GM10248 (cell line): ENCODE measurements around the gene NFAT5.
A peak's percentile ranks its signal among the peaks of the same experiment; 100 is the strongest.
"Not testable (repeated sequence)": the region's sequence is repeated elsewhere in the genome, so short reads cannot be mapped to it uniquely, and the experiment has no call there.

ENCODE experiments used
- CTCF ChIA-PET: fragments of 300-600 bp; sonication (Branson Sonifier 250); formaldehyde crosslinking; extraction: SDS; loops from one replicate; lab custom pipeline; 2021; ENCODE audit warnings: antibody characterized with exemption; lab: Yijun Ruan, JAX
- POLR2A ChIA-PET: fragments of 350-650 bp; sonication (Branson Sonifier 250); formaldehyde crosslinking; extraction: SDS; loops from one replicate; lab custom pipeline; 2020; ENCODE audit warnings: antibody characterized with exemption; lab: Yijun Ruan, JAX
- DNase-seq: peaks from one replicate; pipeline ENCODE4 v3.0.0; 2012; ENCODE audit errors: extremely low spot score
- CTCF ChIP-seq: IDR thresholded peaks from 2 replicates; pipeline ENCODE4 v1.5.1; 2012; ENCODE audit warnings: mild to moderate bottlenecking, low read depth; ENCODE audit errors: extremely low read depth, missing control alignments, control extremely low read depth

Gene NFAT5

GRCh38 chr16:69727916-69728270 lies 162.1 kb downstream of the NFAT5 start:
- POLR2A ChIA-PET = interaction anchor here (0.7 to 0.8 kb wide), 2 partner anchors 27 to 39 kb away, joined by 3 read pairs; partner anchors contain the start of gene NOB1
- CTCF ChIA-PET = interaction anchor here (1.4 to 7.9 kb wide), 3 partner anchors 11 to 26 kb away, joined by 3 to 49 read pairs (median 46); partner anchors contain the start of gene NOB1
- DNase-seq = peak; percentile 3
- TF ChIP-seq CTCF = no peak

- DNase-seq = not testable (repeated sequence)
- ChIA-PET CTCF (interaction anchor here (1.1 to 7.9 kb wide), 5 partner anchors 10 to 25 kb away, joined by 3 to 49 read pairs (median 5); partner anchors contain the start of gene NOB1), POLR2A (interaction anchor here (0.6 kb wide), 1 partner anchor 147 kb away, joined by 3 read pairs; no protein-coding TSS in a partner anchor)
These were observed 163.3 kb downstream of the NFAT5 start for GRCh38 chr16:69729030-69729429.

GRCh38 chr16:69731280-69731679 lies 165.5 kb downstream of the NFAT5 start:
- CTCF ChIA-PET = interaction anchor here (7.9 kb wide), 1 partner anchor 23 kb away, joined by 46 read pairs; the partner anchor contains the start of gene NOB1
- DNase-seq, POLR2A ChIA-PET: not testable (repeated sequence)

- CTCF ChIA-PET = interaction anchor here (1.3 kb wide), 1 partner anchor 9 kb away, joined by 3 read pairs; no protein-coding TSS in a partner anchor
- DNase-seq = no peak
- no peak for TF ChIP-seq CTCF
- POLR2A ChIA-PET = no interaction called here
These were observed 166.3 kb downstream of the NFAT5 start for GRCh38 chr16:69732101-69732500.

- DNase-seq = no peak
- TF ChIP-seq CTCF = no peak
- CTCF ChIA-PET = interaction anchor here (1.0 to 2.7 kb wide), 5 partner anchors 9 to 189 kb away, joined by 3 to 19 read pairs (median 4); partner anchors contain the start of gene NOB1
- POLR2A ChIA-PET = interaction anchor here (0.7 kb wide), 1 partner anchor 12 kb away, joined by 3 read pairs; no protein-coding TSS in a partner anchor
These were observed 175.8 kb downstream of the NFAT5 start for GRCh38 chr16:69741519-69741918.

- CTCF ChIA-PET = interaction anchor here (1.0 to 2.7 kb wide), 5 partner anchors 10 to 188 kb away, joined by 3 to 19 read pairs (median 4); partner anchors contain the start of gene NOB1
- DNase-seq = no peak
- TF ChIP-seq CTCF = no peak
- POLR2A ChIA-PET = interaction anchor here (0.7 kb wide), 1 partner anchor 12 kb away, joined by 3 read pairs; no protein-coding TSS in a partner anchor
These were observed 176.5 kb downstream of the NFAT5 start for GRCh38 chr16:69741951-69742904.

GRCh38 chr16:69744363-69745231 lies 178.8 kb downstream of the NFAT5 start:
- no peak for TF ChIP-seq CTCF
- DNase-seq = no peak
- POLR2A ChIA-PET = no interaction called here
- CTCF ChIA-PET = interaction anchor here (2.3 kb wide), 1 partner anchor 10 kb away, joined by 14 read pairs; the partner anchor contains the start of gene NOB1
